IgD-negative memory B cell (primary cell): ENCODE results near the gene CENPP. TPM values are rescaled to one million over a fixed set of nuclear protein-coding genes. Genes with fewer than 3 reads are reported as not detected.
A peak's percentile ranks its signal among the peaks of the same experiment; 100 is the strongest.

Experiments
- H3K27ac Mint-ChIP-seq, 3 donors: one replicate each; pipeline ENCODE4 v1.8.0; 2020 to 2022; ENCODE audit warnings: mild to moderate bottlenecking in 3 of 3, mixed read lengths in 3 of 3, moderate library complexity in 1 of 3
- H3K27me3 Mint-ChIP-seq: one replicate; pipeline ENCODE4 v1.8.0; 2021; ENCODE audit warnings: mixed read lengths
- H3K36me3 Mint-ChIP-seq: one replicate; pipeline ENCODE4 v1.8.0; 2020; ENCODE audit warnings: mild to moderate bottlenecking, mixed read lengths
- H3K4me1 Mint-ChIP-seq, 3 donors: one replicate each; pipeline ENCODE4 v1.8.0; 2020 to 2022; ENCODE audit warnings: mixed read lengths in 3 of 3, mild to moderate bottlenecking in 1 of 3
- H3K4me3 Mint-ChIP-seq, 4 donors: one replicate each; pipeline ENCODE4 v1.8.0; 2020 to 2022; ENCODE audit warnings: mild to moderate bottlenecking in 4 of 4, mixed read lengths in 4 of 4, moderate library complexity in 3 of 4
- H3K9me3 Mint-ChIP-seq, 3 donors: one replicate each; pipeline ENCODE4 v1.8.0; 2020 to 2021; ENCODE audit warnings: mixed read lengths in 3 of 3, mild to moderate bottlenecking in 1 of 3
- polyA plus RNA-seq: library from polyadenylated mRNA; unstranded; fragments of 300-500 nt; fragmentation: Illumina TruSeq; gene quantifications from one replicate; pipeline ENCODE4 v1.2.3, GENCODE V29; 2021

CENPP gene
- polyA plus RNA-seq = 1.9 TPM

DNA sequence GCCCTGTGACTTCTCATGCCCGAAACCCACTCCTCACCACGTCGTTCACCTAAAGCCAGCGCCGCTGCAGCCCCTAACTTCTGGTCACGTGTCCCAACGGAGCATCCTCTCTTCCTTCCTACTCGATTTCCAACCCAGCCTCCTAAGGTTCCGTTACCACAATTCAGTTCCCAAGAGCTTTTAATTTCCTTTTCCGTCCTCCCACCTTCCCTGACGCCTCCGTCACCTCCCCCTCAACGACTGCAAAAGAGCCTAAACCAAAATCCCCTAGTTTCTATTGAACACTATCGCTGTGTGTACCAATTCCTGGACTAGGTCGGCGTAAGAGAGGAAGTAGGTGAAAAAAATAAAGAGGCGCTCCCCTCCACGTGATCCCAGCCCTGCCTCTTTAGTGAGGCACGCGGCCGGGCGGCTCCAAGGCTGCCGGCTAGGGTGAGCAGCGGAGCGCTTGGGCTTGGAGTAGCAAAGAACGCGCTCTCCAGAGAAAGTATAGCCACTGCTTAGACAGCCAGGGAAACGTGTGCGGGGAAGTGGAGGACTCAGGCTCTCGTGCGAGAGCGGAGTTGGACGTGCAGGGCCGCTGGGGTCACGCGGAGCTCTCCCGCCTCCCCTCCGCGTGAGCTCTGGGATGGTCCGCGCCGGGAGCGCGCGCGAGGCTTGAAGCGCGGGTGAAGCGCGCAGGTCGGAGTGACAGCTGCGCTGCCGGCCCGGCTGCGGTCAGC, at the start of gene CENPP, which contains the start of gene NOL8:
Gene CENPP (plus strand): TSS at position 685 of the 722 bp plus-strand sequence.
Gene NOL8 (minus strand): TSS at position 82 of the 722 bp plus-strand sequence. CDS start 1,189 bp downstream, outside the sequence.
- Mint-ChIP-seq H3K4me3 (peak within 1 kb of the TSS; percentile 96 to 100 (median 99)), H3K36me3 (no peaks in the 10 kb centered on the region), H3K9me3 (no peaks in the 10 kb centered on the region), H3K27ac (peak within 1 kb of the TSS; percentile 90 to 99 (median 99)), H3K27me3 (no peaks in the 10 kb centered on the region), H3K4me1 (peaks cover 16 to 23% (median 18%) of the 10 kb centered on the region in 3 donors)

DNA sequence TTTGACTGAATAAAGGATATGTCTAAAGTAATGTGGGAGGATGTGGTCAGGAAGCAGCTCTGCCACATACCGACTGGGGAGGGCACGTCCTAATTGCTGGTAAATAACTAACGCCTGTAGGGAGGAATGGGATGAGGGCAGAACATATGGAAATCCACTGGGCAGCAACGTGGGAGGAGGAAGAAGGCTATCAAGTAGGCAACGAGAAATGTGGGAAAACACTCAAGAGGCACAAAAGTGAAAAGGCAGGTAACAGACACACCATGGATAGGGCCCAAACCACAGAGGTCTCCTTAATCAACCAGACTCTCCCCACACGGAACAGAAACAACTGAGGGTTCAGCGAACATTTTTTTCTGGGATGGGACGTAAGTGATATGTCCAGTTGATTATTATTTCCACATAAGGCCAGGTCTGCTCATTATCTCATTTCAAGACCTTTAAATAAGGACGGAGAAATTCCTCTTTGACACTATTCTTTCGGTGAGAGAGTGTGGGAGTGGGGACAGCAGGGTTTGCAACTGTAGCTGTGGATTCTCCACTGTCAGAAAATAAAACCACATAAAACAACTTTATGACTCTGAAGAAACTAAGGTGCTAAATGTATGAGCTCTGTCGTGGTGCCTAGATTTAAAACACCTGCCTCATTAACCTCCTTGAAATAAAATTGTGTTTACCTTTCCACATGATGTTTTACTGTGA, 49.3 kb upstream of the CENPP start:
- Mint-ChIP-seq H3K4me1 (peaks cover 0 to 3% (median 2%) of the 10 kb centered on the region in 3 donors), H3K36me3 (peaks cover 6% of the 10 kb centered on the region), H3K27ac (peak overlapping the region in 1 of 3 donors; percentile 40), H3K4me3 (no peak overlapping the region), H3K27me3 (no peaks in the 10 kb centered on the region), H3K9me3 (no peaks in the 10 kb centered on the region)

DNA sequence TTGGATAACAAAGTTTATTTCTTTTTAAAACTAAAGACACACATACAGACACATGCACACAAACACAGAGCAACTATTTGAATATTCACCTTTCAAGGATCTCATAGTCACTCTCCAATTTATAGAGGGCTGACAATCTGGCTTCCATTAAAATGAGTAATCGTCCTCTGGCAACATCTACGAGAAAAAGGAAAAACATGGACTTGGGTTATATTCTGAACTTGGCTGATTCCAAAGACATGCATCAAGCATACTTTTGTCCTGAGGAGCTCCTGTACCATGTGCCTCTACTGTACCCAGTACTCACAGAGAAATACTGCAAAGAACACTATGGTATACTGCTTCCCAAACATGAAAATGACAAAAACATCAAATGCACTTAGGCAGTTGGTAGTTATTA, 47.6 kb upstream of the CENPP start:
- H3K27ac Mint-ChIP-seq = no peak overlapping the region
- H3K36me3 Mint-ChIP-seq = peaks cover 2% of the 10 kb centered on the region

DNA sequence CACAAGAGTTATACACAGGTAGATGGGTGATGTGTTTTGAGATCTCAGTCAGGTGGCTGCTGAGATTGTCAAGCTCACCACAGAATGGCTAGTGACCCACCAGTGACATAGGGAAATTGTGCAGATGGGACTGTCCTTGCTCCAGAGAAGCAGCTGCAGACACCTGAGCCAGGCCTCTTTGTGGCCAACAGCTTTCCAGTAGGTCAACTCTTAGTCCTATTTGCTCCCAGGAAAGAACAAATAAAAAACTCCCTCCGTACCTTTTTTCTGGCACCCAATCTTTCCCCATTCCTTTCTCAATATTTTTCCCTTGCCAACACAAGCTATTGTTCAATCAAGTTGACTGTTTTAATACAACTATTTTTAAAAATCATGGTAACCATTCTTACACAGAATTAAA, 46.5 kb upstream of the CENPP start:
- Mint-ChIP-seq H3K27ac (no peak overlapping the region), H3K4me1 (peaks cover 0 to 3% (median 2%) of the 10 kb centered on the region in 3 donors), H3K36me3 (peaks cover 1% of the 10 kb centered on the region), H3K4me3 (no peak overlapping the region), H3K9me3 (no peaks in the 10 kb centered on the region), H3K27me3 (no peaks in the 10 kb centered on the region)

More for the DNA sequence above, 47.6 kb upstream of the CENPP start:
- Mint-ChIP-seq H3K4me1 (peaks cover 0 to 3% (median 2%) of the 10 kb centered on the region in 3 donors), H3K4me3 (no peak overlapping the region), H3K9me3 (no peaks in the 10 kb centered on the region), H3K27me3 (no peaks in the 10 kb centered on the region)

DNA sequence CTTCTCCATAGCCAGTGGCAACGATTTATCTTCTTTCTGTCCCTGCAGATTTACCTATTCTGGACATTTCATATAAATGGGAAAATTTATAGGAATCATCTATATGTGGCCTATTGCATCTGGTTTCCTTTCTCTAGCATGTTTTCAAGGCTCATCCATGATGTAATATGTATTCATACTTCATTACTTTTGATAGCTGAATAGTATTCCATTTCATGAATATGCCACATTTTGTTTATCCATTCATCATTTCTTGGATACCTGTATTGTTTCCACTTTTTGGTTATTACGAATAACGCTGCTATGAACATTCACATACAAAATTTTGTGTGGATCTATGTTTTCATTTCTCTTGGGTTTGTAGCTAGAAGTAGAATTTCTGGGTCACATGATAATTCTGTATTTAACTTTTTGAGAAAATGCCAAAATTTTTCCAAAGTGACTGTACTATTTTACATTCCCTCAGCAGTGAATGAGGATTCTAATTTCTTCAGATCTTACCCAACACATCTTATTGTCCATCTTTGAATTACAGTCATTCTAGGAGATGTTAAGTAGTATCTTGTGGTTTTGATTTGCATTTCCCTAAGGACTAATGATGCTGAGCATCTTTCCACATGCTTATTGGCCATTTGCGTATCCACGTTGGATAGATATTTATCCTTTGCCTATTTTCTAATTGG, 35.9 kb upstream of the CENPP start:
- H3K4me3 Mint-ChIP-seq = no peak overlapping the region
- H3K9me3 Mint-ChIP-seq = no peaks in the 10 kb centered on the region
- H3K27ac Mint-ChIP-seq = peak overlapping the region in 1 of 3 donors; percentile 62
- H3K36me3 Mint-ChIP-seq = peaks cover 9% of the 10 kb centered on the region
- no peaks in the 10 kb centered on the region for H3K27me3 Mint-ChIP-seq
- peaks cover 31 to 39% (median 34%) of the 10 kb centered on the region in 3 donors for H3K4me1 Mint-ChIP-seq

DNA sequence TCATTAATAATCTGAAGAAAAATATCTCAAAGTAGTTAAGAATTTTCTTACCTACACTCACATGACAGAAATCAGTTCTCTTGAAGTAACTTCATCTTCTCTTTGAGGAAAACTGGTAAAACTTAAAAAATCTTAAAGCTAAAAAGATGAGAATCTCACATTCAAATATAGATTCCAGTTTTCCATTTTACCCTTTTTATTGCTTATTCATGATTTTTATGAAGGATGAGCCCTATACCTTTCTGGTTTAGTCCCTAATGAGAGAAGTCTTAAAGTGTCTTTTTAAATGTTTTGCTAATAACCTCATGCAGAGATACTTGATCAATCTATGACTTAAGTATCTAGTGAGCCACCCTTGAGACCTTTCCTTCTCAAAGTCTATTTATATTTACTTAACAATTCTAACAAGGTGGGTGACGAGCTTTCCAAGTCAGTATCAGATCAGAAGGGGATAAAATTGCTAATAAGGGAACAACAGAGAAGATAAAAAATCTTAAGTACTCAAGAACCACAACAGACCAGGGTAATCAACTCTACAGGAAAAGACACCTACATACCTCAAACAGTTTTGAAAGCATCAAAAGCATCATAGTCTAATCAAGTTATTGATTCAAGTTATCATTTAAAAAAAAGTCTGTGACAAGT, 34.8 kb upstream of the CENPP start:
- H3K4me3 Mint-ChIP-seq = peak overlapping the region in 3 of 4 donors; percentile 39 to 89 (median 50)
- H3K36me3 Mint-ChIP-seq = peaks cover 9% of the 10 kb centered on the region
- H3K27me3 Mint-ChIP-seq = no peaks in the 10 kb centered on the region
- H3K4me1 Mint-ChIP-seq = peaks cover 36 to 39% (median 38%) of the 10 kb centered on the region in 3 donors
- H3K9me3 Mint-ChIP-seq = no peaks in the 10 kb centered on the region
- peak overlapping the region in 1 of 3 donors; percentile 62 for H3K27ac Mint-ChIP-seq

DNA sequence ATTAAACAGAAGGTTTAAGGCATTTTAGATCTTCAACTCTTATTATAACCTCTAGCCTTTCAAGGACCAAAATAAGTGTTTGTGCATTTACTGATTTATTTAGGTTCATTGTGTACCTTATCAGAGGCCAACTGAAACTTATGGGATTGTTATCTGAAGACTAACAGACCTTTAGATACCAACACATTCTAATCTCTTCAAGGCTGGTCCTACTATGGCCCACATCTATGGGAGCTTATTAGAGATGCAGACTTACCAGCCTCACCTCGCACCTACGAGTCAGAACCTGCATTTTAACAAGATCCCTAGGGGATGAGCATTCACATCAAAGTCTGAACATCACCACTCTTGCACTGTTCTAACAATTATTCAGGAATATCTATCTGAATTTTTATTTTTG, 34.2 kb upstream of the CENPP start:
- Mint-ChIP-seq H3K36me3 (peaks cover 11% of the 10 kb centered on the region), H3K27ac (peak overlapping the region in 1 of 3 donors; percentile 62), H3K4me1 (peaks cover 36 to 39% (median 38%) of the 10 kb centered on the region in 3 donors), H3K4me3 (peak overlapping the region in 1 of 4 donors; percentile 89), H3K27me3 (no peaks in the 10 kb centered on the region), H3K9me3 (no peaks in the 10 kb centered on the region)

DNA sequence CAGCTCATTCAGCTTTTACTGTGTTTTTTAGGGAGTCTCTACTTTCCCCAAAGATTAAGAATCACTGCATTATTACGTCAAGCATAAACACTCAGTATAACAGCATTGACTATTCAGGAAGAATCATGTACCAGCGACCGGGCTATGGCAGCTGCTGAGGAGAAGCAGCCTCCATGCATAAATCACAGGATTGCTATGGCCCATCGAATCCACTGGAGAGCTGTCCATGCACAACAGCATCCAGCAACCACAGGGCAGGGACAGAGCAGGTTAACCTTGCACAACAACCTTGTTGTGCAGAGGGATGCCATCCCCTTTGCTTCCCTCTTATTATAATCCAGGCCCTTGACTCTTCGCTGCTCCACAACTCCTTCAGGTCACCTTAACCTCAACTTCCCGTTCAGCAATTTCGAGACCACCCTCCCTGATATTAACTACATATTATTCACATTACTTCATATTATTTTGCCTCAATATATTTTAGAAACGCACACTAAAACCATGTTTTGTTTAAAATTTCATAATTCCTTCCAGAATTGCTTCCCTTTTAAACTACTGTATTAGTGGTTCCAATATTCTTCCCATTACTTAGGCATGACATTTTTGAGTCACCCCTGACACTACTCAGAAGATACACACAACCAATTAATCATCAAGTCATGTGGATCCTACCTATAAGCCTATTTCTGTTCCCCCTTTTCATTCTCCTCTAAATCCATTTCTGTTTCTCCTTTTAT, 33.2 kb upstream of the CENPP start:
- no peaks in the 10 kb centered on the region for H3K27me3 Mint-ChIP-seq
- peak overlapping the region; percentile 96 to 99 (median 99) for H3K4me3 Mint-ChIP-seq
- no peaks in the 10 kb centered on the region for H3K9me3 Mint-ChIP-seq
- peak overlapping the region; percentile 93 to 99 (median 98) for H3K27ac Mint-ChIP-seq
- H3K4me1 Mint-ChIP-seq = peaks cover 40 to 42% (median 40%) of the 10 kb centered on the region in 3 donors
- H3K36me3 Mint-ChIP-seq = peaks cover 11% of the 10 kb centered on the region

DNA sequence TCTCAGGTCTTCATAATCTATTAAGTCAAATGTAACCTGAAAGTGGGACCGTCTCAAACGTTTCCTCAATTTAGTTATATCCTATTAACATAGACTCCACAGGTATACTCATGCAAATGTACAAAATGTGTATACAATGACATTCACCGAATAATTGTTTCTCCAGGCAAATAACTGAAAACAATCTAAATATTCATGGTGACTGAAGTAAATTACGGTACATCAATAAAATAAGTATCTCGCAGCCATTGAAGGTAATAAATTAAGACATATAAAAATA, 32.7 kb upstream of the CENPP start:
- Mint-ChIP-seq H3K9me3 (no peaks in the 10 kb centered on the region), H3K36me3 (peaks cover 11% of the 10 kb centered on the region)

DNA sequence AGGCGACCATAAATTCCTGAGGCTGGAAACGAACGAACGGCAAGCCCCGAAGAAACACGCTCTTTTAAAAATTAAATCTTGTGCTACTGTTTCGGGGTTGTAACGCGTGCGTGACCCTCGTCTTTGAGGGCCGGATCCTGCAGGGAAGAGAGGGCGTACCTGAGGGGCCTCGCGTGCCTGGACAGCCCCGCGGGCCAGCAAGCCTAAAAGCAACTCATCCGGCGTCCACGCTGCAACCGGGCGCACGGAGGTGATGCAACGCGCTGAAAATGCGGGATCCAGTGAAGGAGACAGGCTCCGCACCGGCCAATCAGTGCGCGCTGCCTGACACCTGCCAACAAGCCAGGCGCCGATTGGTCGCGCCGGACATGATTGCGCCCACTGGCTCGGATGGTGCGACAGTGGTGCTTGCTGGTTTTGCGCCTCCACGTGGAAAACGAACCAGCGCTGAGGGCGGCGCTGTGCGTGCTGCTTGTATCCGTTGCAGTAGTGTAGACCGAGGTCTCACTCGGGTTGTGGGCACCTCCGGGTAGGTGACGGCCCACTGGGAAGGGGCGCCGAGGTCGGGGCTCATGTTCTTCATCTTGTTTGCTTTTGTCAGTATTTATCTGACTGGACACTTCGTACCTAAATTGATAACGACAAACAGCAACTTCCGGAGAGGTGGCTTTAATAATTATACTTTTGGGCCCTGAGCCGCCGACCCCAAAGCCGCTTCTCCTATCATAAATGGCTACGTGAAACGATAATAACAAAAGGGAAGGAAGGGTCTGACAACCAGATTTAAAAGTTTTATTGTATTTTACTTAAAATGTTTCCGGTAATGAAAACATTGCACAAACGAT, 32.1 kb upstream of the CENPP start, which contains the start of gene IARS1:
Gene IARS1 (minus strand): TSS at position 246 of the 845 bp plus-strand sequence. CDS start 4,278 bp downstream, outside the sequence.
- no peaks in the 10 kb centered on the region for H3K27me3 Mint-ChIP-seq
- peaks cover 11% of the 10 kb centered on the region for H3K36me3 Mint-ChIP-seq
- no peaks in the 10 kb centered on the region for H3K9me3 Mint-ChIP-seq
- peak within 1 kb of the TSS; percentile 96 to 99 (median 99) for H3K4me3 Mint-ChIP-seq
- peaks cover 43 to 48% (median 44%) of the 10 kb centered on the region in 3 donors for H3K4me1 Mint-ChIP-seq
- H3K27ac Mint-ChIP-seq = peak within 1 kb of the TSS; percentile 93 to 99 (median 98)

More for the DNA sequence above, 32.7 kb upstream of the CENPP start:
- Mint-ChIP-seq H3K4me3 (peak overlapping the region; percentile 96 to 99 (median 99)), H3K27ac (peak overlapping the region; percentile 93 to 99 (median 98)), H3K4me1 (peaks cover 41 to 47% (median 43%) of the 10 kb centered on the region in 3 donors), H3K27me3 (no peaks in the 10 kb centered on the region)

DNA sequence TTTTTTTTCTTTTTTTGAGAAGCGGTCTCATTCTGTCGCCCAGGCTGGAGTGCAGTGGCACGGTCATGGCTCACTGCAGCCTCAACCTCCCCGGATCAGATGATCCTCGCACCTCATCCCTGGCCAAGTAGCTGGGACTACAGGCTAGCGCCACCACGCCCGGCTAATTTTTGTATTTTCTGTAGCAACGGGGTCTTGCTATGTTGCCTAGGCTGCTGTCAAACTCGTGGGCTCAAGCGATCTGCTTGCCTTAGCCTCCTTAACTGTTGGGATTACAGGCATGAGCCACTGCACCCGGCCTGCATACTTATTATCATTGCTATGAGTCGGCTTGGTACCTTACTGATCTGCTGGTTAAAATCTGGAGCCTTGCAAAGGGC, 31.5 kb upstream of the CENPP start:
- H3K9me3 Mint-ChIP-seq = no peaks in the 10 kb centered on the region
- no peaks in the 10 kb centered on the region for H3K27me3 Mint-ChIP-seq
- H3K36me3 Mint-ChIP-seq = peaks cover 13% of the 10 kb centered on the region
- H3K27ac Mint-ChIP-seq = peak overlapping the region; percentile 93 to 99 (median 98)
- peak overlapping the region; percentile 96 to 99 (median 99) for H3K4me3 Mint-ChIP-seq
- peaks cover 48 to 52% (median 50%) of the 10 kb centered on the region in 3 donors for H3K4me1 Mint-ChIP-seq

DNA sequence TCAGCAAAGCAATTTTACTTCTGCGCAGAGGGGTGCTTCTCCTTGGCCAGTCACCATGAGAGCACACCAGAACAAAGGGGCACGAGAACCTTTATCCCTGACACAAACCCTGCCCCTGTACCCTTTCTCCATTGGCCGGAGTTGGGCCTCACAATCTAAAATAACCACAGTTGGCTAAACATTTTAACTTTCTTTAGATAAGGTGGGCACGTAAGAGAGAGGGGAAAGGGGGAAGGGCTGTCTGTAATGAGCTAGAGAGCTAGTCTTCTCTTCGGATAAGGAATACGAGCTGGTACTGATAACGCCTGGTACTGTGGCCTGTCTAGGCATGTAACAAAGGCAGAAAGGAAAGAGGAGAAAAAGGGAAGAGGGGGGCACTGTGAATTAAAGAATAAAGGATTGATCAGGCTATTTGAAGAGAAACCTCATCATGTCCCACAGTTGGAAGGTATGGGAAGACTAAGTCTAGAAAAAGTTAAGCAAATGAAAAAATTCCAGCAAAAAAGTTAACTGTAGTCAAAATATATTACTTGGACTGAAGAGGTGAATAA, 30.4 kb upstream of the CENPP start:
- H3K27ac Mint-ChIP-seq = peak overlapping the region in 1 of 3 donors; percentile 93
- H3K4me3 Mint-ChIP-seq = peak overlapping the region in 3 of 4 donors; percentile 12 to 77 (median 28)
- no peaks in the 10 kb centered on the region for H3K27me3 Mint-ChIP-seq
- H3K9me3 Mint-ChIP-seq = no peaks in the 10 kb centered on the region
- H3K4me1 Mint-ChIP-seq = peaks cover 42 to 53% (median 52%) of the 10 kb centered on the region in 3 donors
- peaks cover 10% of the 10 kb centered on the region for H3K36me3 Mint-ChIP-seq

DNA sequence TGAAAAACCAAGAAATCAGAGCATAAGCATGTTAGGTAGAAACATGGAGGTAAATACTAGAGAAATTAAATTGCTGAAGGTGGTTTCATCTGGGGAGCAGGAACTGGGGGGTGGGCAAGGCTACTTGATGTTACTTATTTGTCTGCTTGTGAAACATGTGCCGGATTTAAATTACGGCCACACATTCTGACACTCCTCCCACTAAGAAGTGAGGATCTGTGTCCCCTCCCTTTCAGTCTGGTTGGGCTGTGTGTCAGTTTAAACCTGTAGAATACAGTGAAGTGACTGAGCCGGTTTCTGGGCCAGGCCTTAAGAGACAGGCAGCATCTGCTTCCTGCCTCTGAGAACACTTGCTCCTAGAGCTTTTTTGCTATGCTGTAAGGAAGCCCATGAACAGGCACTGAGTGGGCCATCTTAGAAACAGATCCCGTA, 29.9 kb upstream of the CENPP start:
- H3K4me3 Mint-ChIP-seq = peak overlapping the region in 2 of 4 donors; percentile 28 to 77
- H3K4me1 Mint-ChIP-seq = peaks cover 41 to 52% (median 49%) of the 10 kb centered on the region in 3 donors
- H3K27me3 Mint-ChIP-seq = no peaks in the 10 kb centered on the region
- no peaks in the 10 kb centered on the region for H3K9me3 Mint-ChIP-seq
- peaks cover 6% of the 10 kb centered on the region for H3K36me3 Mint-ChIP-seq
- H3K27ac Mint-ChIP-seq = peak overlapping the region in 1 of 3 donors; percentile 93
